NB4 (cell line): Measurements from ENCODE around the gene LGALS7B.
"Not testable (repeated sequence)": the region's sequence is repeated elsewhere in the genome, so short reads cannot be mapped to it uniquely, and the experiment has no call there.

ENCODE experiments used
- DNase-seq: peaks from one replicate; pipeline ENCODE4 v3.0.0; 2010; ENCODE audit warnings: low read depth
- H3K4me3 ChIP-seq: one replicate; pipeline ENCODE4 v1.5.1; 2011; ENCODE audit warnings: mild to moderate bottlenecking, low read depth, low read length, moderate library complexity
- MAX ChIP-seq: IDR thresholded peaks from 2 replicates; pipeline ENCODE4 v1.6.1; 2011; ENCODE audit warnings: low read depth, low read length
- MYC ChIP-seq: IDR thresholded peaks from 2 replicates; pipeline ENCODE4 v1.6.1; 2011; ENCODE audit warnings: low read depth, low read length
- POLR2A ChIP-seq: IDR thresholded peaks from 2 replicates; pipeline ENCODE4 v1.6.1; 2011; ENCODE audit warnings: mild to moderate bottlenecking; ENCODE audit not compliant: insufficient read length; ENCODE audit errors: extremely low read depth
- TF ChIP-seq, protein P1 (sequence below): IDR thresholded peaks from one replicate; pipeline ENCODE4 v1.5.1; 2012; ENCODE audit warnings: low read depth, low read length

Gene LGALS7B

DNA sequence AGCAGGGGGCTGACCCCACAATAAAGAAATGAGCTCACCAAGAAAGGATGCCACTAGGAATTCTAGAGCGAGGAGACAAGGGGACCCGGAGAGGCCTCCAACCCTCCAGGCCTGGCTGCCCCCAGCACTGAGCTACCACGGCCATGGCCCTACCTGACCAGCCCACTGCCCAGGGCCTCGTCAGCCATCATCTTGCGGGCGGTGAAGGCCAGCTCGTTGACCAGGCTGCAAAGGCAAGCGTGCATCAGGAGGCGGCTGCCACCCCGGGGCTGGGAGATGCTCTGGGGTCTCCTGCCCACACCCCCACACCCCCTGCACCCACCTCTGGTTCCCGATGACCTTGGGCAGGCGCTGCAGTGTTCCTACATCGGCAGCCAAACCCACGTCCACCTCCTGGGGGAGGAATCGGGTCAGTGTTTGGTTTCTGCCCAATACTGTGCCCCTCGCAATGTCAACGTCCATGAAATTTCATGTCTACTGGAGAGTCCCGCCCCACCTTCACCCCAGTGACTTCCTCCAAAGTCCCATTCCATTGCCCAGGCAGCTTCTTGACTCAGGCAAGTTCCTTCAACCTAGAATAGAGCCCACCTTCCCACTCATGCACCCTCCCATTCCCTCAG is 27.2 kb downstream of the LGALS7B start:
- DNase-seq = no peak
- TF ChIP-seq MYC (no peak), MAX (no peak), POLR2A (no peak)
- TF ChIP-seq, protein P1, sequence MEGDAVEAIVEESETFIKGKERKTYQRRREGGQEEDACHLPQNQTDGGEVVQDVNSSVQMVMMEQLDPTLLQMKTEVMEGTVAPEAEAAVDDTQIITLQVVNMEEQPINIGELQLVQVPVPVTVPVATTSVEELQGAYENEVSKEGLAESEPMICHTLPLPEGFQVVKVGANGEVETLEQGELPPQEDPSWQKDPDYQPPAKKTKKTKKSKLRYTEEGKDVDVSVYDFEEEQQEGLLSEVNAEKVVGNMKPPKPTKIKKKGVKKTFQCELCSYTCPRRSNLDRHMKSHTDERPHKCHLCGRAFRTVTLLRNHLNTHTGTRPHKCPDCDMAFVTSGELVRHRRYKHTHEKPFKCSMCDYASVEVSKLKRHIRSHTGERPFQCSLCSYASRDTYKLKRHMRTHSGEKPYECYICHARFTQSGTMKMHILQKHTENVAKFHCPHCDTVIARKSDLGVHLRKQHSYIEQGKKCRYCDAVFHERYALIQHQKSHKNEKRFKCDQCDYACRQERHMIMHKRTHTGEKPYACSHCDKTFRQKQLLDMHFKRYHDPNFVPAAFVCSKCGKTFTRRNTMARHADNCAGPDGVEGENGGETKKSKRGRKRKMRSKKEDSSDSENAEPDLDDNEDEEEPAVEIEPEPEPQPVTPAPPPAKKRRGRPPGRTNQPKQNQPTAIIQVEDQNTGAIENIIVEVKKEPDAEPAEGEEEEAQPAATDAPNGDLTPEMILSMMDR = no peak
- H3K4me3 ChIP-seq = no peak overlapping the region

GRCh38 chr19:38817081-38817480 is 28.1 kb downstream of the LGALS7B start:
- TF ChIP-seq, protein P1 = no peak
- TF ChIP-seq MYC (no peak), POLR2A (no peak), MAX (no peak)
- H3K4me3 ChIP-seq = no peak overlapping the region
- DNase-seq = no peak

GRCh38 chr19:38819231-38819920 is 30.4 kb downstream of the LGALS7B start:
- DNase-seq = no peak

GRCh38 chr19:38821230-38821825 is 32.3 kb downstream of the LGALS7B start:
- not testable (repeated sequence) for H3K4me3 ChIP-seq, DNase-seq

More at GRCh38 chr19:38819231-38819920, 30.4 kb downstream of the LGALS7B start:
- H3K4me3 ChIP-seq = no peak overlapping the region
- TF ChIP-seq POLR2A (no peak), MYC (no peak), MAX (no peak)
- TF ChIP-seq, protein P1 = no peak

DNA sequence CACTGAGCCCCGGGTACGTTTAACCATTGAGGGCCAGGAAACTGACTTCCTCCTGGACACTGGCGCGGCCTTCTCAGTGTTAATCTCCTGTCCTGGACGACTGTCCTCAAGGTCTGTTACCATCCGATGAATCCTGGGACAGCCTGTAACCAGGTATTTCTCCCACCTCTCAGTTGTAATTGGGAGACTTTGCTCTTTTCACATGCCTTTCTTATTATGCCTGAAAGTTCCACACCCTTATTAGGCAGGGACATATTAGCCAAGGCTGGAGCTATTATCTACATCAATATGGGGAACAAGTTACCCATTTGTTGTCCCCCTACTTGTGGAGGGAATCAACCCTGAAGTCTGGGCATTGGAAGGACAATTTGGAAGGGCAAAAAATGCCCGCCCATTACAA is 36.9 kb downstream of the LGALS7B start:
- not testable (repeated sequence) for H3K4me3 ChIP-seq

GRCh38 chr19:38826856-38827551 is 38.0 kb downstream of the LGALS7B start:
- TF ChIP-seq MAX (no peak), POLR2A (no peak), MYC (no peak)
- TF ChIP-seq, protein P1 = no peak
- no peak for DNase-seq
- H3K4me3 ChIP-seq = no peak overlapping the region

More for the DNA sequence above, 36.9 kb downstream of the LGALS7B start:
- DNase-seq = not testable (repeated sequence)

DNA sequence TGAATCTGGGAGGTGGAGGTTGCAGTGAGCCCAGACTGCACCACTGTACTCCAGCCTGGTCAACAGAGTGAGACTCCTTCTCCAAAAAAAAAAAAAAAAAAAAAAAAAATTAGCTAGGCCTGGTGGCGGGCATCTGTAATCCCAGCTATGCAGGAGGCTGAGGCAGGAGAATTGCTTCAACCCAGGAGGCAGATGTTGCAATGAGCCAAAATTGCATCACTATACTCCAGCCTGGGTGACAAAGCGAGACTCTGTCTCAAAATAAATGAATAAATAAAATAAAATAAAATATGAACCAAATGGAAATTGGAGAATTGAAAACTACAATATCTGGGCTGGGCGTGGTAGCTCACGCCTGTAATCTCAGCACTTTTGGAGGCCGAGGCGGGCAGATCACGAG is 40.2 kb downstream of the LGALS7B start:
- DNase-seq = peak; percentile 70
- not testable (repeated sequence) for H3K4me3 ChIP-seq
